Mammary epithelial cell (primary cell): Measurements from ENCODE around the gene RMDN2.

ENCODE experiments used
- CTCF ChIP-seq, 2 donors: IDR thresholded peaks in 1 of 2; conservative IDR thresholded peaks in 1 of 2; 2 replicates each; pipeline ENCODE4 v1.5.1; 2011 to 2012; ENCODE audit warnings: inconsistent platforms in 2 of 2, low read length in 2 of 2, mild to moderate bottlenecking in 2 of 2, control low read depth in 1 of 2, low read depth in 1 of 2; ENCODE audit not compliant: insufficient read depth in 1 of 2; ENCODE audit errors: extremely low read depth in 1 of 2
- EZH2 ChIP-seq: IDR thresholded peaks from 2 replicates; pipeline ENCODE4 v1.6.1; 2012; ENCODE audit warnings: low read length, inconsistent platforms, borderline replicate concordance

GRCh38 chr2:37987098-37987775 is 62.1 kb downstream of the RMDN2 start:
- TF ChIP-seq EZH2 = no peak
- TF ChIP-seq CTCF (conservative IDR thresholded peaks at IDR 0.05 in 1 of 2, IDR thresholded peaks at IDR 0.05 in 1 of 2; ENCODE audit: extremely low read depth in 1 of 2, insufficient read depth in 1 of 2, low read depth in 1 of 2, low read length in 2 of 2) = no peak
